Progenitor cell of endocrine pancreas (in vitro differentiated cells): Measurements from ENCODE around the gene INTS4. TPM values are rescaled to one million over a fixed set of nuclear protein-coding genes. Genes with fewer than 3 reads are reported as not detected.
"Not testable (repeated sequence)": the region's sequence is repeated elsewhere in the genome, so short reads cannot be mapped to it uniquely, and the experiment has no call there.

ENCODE experiments used
- DNase-seq: peaks from one replicate; pipeline ENCODE4 v3.0.0; 2021; ENCODE audit warnings: low spot score; ENCODE audit not compliant: unreplicated experiment
- H3K27ac Mint-ChIP-seq: 2 replicates; pipeline ENCODE4 v1.8.0; 2021; ENCODE audit warnings: mild to moderate bottlenecking, moderate library complexity, mixed read lengths
- H3K27me3 Mint-ChIP-seq: 2 replicates; pipeline ENCODE4 v1.8.0; 2021; ENCODE audit warnings: mixed read lengths
- H3K36me3 Mint-ChIP-seq: 2 replicates; pipeline ENCODE4 v1.8.0; 2022; ENCODE audit warnings: mixed read lengths; ENCODE audit not compliant: insufficient read depth
- H3K4me1 Mint-ChIP-seq: 2 replicates; pipeline ENCODE4 v1.8.0; 2021; ENCODE audit warnings: low read depth, mixed read lengths
- H3K4me3 Mint-ChIP-seq: 2 replicates; pipeline ENCODE4 v1.8.0; 2021; ENCODE audit warnings: low read depth, mild to moderate bottlenecking, moderate library complexity, mixed read lengths
- H3K9me3 Mint-ChIP-seq: 2 replicates; pipeline ENCODE4 v1.8.0; 2021; ENCODE audit warnings: low read depth, mixed read lengths
- CTCF ChIP-seq: fragments of 200-600 bp; sonication (generic); IDR thresholded peaks from one replicate; pipeline ENCODE4 v1.5.0; 2021; ENCODE audit warnings: antibody characterized with exemption, mild to moderate bottlenecking; ENCODE audit not compliant: unreplicated experiment
- long read RNA-seq: library from polyadenylated mRNA; unstranded; transcript quantifications from one replicate; pipeline ENCODE4 v2.0.0, GENCODE V29; 2020
- total RNA-seq: library from RNA; stranded (reverse); gene quantifications from 2 replicates; pipeline ENCODE4 v1.2.1, GENCODE V29; 2021

Gene INTS4, protein sequence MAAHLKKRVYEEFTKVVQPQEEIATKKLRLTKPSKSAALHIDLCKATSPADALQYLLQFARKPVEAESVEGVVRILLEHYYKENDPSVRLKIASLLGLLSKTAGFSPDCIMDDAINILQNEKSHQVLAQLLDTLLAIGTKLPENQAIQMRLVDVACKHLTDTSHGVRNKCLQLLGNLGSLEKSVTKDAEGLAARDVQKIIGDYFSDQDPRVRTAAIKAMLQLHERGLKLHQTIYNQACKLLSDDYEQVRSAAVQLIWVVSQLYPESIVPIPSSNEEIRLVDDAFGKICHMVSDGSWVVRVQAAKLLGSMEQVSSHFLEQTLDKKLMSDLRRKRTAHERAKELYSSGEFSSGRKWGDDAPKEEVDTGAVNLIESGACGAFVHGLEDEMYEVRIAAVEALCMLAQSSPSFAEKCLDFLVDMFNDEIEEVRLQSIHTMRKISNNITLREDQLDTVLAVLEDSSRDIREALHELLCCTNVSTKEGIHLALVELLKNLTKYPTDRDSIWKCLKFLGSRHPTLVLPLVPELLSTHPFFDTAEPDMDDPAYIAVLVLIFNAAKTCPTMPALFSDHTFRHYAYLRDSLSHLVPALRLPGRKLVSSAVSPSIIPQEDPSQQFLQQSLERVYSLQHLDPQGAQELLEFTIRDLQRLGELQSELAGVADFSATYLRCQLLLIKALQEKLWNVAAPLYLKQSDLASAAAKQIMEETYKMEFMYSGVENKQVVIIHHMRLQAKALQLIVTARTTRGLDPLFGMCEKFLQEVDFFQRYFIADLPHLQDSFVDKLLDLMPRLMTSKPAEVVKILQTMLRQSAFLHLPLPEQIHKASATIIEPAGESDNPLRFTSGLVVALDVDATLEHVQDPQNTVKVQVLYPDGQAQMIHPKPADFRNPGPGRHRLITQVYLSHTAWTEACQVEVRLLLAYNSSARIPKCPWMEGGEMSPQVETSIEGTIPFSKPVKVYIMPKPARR
- total RNA-seq: 46.3 and 52.5 TPM in 2 replicates
- long read RNA-seq, transcript INTS4-209 (23 exons, 3,156 nt): major isoform, 308 of 400 reads
- long read RNA-seq, partial matches to known transcripts: 21 of 400 reads
- long read RNA-seq, other reads (novel, unspliced or antisense): 68 of 400 reads

GRCh38 chr11:77994434-77995362 is at the start of gene INTS4:
Gene INTS4, minus strand, starts transcription at chr11:77994668. Its CDS starts 25 bp downstream, at chr11:77994643.
- TF ChIP-seq CTCF: no peak
- DNase-seq: peak; percentile 96
- Mint-ChIP-seq H3K9me3 (no peaks in the 10 kb centered on the region), H3K36me3 (peaks cover 2% of the 10 kb centered on the region), H3K4me1 (peaks cover 8% of the 10 kb centered on the region), H3K4me3 (peak within 1 kb of the TSS; percentile 97), H3K27me3 (no peaks in the 10 kb centered on the region), H3K27ac (peak within 1 kb of the TSS; percentile 97)

GRCh38 chr11:78041843-78042440 is 47.5 kb upstream of the INTS4 start:
- DNase-seq: no peak
- peaks cover 13% of the 10 kb centered on the region for H3K27me3 Mint-ChIP-seq
- H3K9me3 Mint-ChIP-seq: no peaks in the 10 kb centered on the region
- no peak for TF ChIP-seq CTCF
- no peak overlapping the region for H3K4me3 Mint-ChIP-seq
- H3K36me3 Mint-ChIP-seq: no peaks in the 10 kb centered on the region
- H3K4me1 Mint-ChIP-seq: peaks cover 8% of the 10 kb centered on the region
- no peak overlapping the region for H3K27ac Mint-ChIP-seq

DNA sequence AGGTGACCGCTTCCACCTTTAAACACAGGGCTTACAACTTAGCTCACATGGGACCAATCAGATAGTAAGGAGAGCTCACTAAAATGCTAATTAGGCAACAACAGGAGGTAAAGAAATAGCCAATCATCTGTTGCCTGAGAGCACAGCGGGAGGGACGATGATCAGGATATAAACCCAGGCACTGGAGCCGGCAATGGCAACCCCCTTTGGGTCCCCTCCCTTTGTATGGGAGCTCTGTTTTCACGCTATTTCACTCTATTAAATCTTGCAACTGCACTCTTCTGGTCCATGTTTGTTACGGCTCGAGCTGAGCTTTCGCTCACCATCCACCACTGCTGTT is 46.9 kb upstream of the INTS4 start:
- peaks cover 13% of the 10 kb centered on the region for H3K27me3 Mint-ChIP-seq
- H3K9me3 Mint-ChIP-seq, H3K4me1 Mint-ChIP-seq, H3K4me3 Mint-ChIP-seq, H3K27ac Mint-ChIP-seq, DNase-seq, H3K36me3 Mint-ChIP-seq: not testable (repeated sequence)

- Mint-ChIP-seq H3K27me3 (peaks cover 13% of the 10 kb centered on the region), H3K4me3 (no peak overlapping the region), H3K36me3 (no peaks in the 10 kb centered on the region), H3K9me3 (no peaks in the 10 kb centered on the region), H3K27ac (no peak overlapping the region), H3K4me1 (peaks cover 5% of the 10 kb centered on the region)
- DNase-seq: no peak
- TF ChIP-seq CTCF: no peak
Observed at GRCh38 chr11:78040691-78041379, 46.4 kb upstream of the INTS4 start.
